Breast epithelium (tissue), 4 donors: ENCODE results near the gene PRDM11. TPM values are rescaled to one million over a fixed set of nuclear protein-coding genes. Genes with fewer than 3 reads are reported as not detected.

Experiments used
- DNase-seq, 2 donors: peaks; one replicate each; pipeline ENCODE4 v3.0.0-alpha.2; 2019; ENCODE audit warnings: low spot score in 2 of 2
- H3K27ac ChIP-seq, 2 donors: fragments of 200-600 bp; sonication (generic) in 1 of 2; one replicate each; pipeline ENCODE4 v1.5.1; 2016 to 2019; ENCODE audit warnings: mild to moderate bottlenecking in 1 of 2
- H3K27me3 ChIP-seq, 2 donors: fragments of 200-600 bp; sonication (generic) in 1 of 2; one replicate each; pipeline versions ENCODE4 v1.5.1 to v1.6.0; 2017 to 2019; ENCODE audit warnings: control low read depth in 1 of 2, mild to moderate bottlenecking in 1 of 2
- H3K36me3 ChIP-seq: fragments of 200-600 bp; one replicate; pipeline ENCODE4 v1.5.1; 2019
- H3K4me1 ChIP-seq, 2 donors: fragments of 200-600 bp; sonication (generic); one replicate each; pipeline ENCODE4 v1.5.1; 2016 to 2019; ENCODE audit warnings: control low read depth in 1 of 2
- H3K4me3 ChIP-seq, 3 donors: fragments of 200-600 bp; sonication (generic); 1 replicate in 2 of 3; 2 replicates in 1 of 3; pipeline ENCODE4 v1.5.1; 2016 to 2019; ENCODE audit warnings: mild to moderate bottlenecking in 3 of 3, moderate library complexity in 2 of 3
- H3K9me3 ChIP-seq, 2 donors: fragments of 200-600 bp; sonication (generic) in 1 of 2; one replicate each; pipeline ENCODE4 v1.5.1; 2016 to 2019; ENCODE audit warnings: control low read depth in 1 of 2
- CTCF ChIP-seq, 3 donors: fragments of 450-650 bp; IDR thresholded peaks; one replicate each; pipeline ENCODE4 v1.5.1; 2016 to 2017; ENCODE audit warnings: antibody characterized with exemption in 3 of 3, mild to moderate bottlenecking in 3 of 3, moderate library complexity in 3 of 3
- POLR2A ChIP-seq: fragments of 450-650 bp; IDR thresholded peaks from one replicate; pipeline ENCODE4 v1.6.1; 2016; ENCODE audit warnings: antibody characterized with exemption, mild to moderate bottlenecking, moderate library complexity
- POLR2AphosphoS5 ChIP-seq, 3 donors: sonication (generic); formaldehyde crosslinking; IDR thresholded peaks; one replicate each; pipeline ENCODE4 v1.6.1; 2017; ENCODE audit warnings: antibody characterized with exemption in 3 of 3
- intact Hi-C: fragments of 100-400 bp; cut with DNase I; formaldehyde crosslinking; loops from one replicate; pipeline ENCODE4 v1.15.1; 2023; ENCODE audit warnings: low total_unique reads
- total RNA-seq, 3 donors: library from RNA; depleted of rRNA; stranded (reverse); fragments of >200 nt; gene quantifications; one replicate each; pipeline ENCODE4 v1.1.0, GENCODE V29; 2016

The PRDM11 gene
- total RNA-seq, 3 donors from 2014 or later, result 6.9 to 10.9 (median 10.8) TPM

DNA sequence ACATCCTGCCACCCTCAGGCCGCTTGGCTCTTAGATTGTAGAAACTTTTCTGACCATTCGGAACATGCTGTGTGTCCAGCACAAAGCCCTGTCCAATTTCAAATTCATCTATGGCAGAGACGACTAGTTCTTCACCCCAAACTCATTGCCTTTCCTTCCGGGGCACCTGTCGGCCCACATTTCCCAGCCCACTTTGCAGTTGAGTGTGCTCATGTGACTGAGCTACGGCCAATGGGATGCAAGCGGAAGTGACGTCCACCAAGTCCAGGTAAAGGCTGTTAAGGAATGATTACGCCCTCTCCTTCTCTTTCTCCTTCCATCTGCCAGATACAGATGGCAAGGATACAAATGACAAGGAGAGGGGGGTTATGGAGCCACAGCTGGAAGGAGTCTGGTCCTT is 107.2 kb downstream of the PRDM11 start:
- Histone ChIP-seq H3K4me3 (no peak overlapping the region), H3K27me3 (no peaks in the 10 kb centered on the region), H3K27ac (no peak overlapping the region), H3K9me3 (no peaks in the 10 kb centered on the region), H3K36me3 (no peaks in the 10 kb centered on the region), H3K4me1 (no peaks in the 10 kb centered on the region)
- intact Hi-C loops, result no loop called here
- TF ChIP-seq POLR2A (no peak), POLR2AphosphoS5 (IDR thresholded peaks at IDR 0.05) (no peak), CTCF (IDR thresholded peaks at IDR 0.05) (no peak)
- no peak for DNase-seq

DNA sequence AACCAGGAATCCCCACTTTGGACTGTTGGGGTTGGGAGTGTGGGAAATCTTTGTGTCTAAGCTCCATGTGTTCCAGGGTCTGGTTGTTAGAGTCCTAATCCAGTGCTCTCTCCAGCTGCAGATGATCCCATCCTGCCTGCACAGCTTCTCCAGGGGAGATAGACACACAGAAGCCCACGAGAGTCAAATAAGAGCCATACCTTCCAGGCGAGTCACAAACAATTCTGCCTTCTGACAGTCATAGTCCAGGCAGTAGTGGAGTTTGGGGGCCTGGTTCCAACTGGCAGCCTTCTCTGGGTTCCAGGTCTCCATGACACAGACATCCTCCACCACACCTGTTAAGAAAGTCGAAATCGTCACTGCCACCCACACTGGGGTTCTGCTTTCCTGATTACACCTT is 107.6 kb downstream of the PRDM11 start:
- H3K27me3 ChIP-seq, result no peaks in the 10 kb centered on the region
- H3K4me3 ChIP-seq, result no peak overlapping the region
- intact Hi-C loops, result no loop called here
- H3K36me3 ChIP-seq, result no peaks in the 10 kb centered on the region
- no peak overlapping the region for H3K27ac ChIP-seq
- no peaks in the 10 kb centered on the region for H3K9me3 ChIP-seq
- TF ChIP-seq CTCF (IDR thresholded peaks at IDR 0.05) (no peak), POLR2A (no peak), POLR2AphosphoS5 (IDR thresholded peaks at IDR 0.05) (no peak)
- DNase-seq, result no peak
- no peaks in the 10 kb centered on the region for H3K4me1 ChIP-seq

DNA sequence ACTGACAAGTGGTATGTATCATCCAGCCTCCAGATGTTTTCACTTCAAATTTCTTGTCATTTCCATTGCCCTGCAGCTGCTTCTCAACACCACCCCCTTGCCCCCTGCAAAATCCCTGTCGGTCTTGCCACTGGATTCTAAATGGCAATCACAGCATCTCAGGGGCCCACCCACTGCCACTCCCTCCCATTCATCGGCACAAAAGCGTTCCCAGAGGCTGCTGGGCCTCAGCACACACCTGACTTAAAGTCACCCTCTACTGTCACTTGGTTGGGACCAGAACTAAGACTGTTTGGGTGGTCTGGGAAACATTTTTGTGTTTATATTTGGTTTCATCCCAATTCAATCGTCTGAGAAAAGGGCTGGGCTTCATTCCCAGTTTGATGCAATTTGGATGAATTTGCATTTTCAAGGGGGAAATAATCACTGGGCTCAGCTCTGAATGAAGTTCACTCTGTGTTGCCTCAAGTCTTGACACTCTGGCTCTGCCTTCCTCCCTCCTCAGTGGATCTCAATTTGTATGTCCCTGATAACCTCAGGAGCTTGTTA is 112.6 kb downstream of the PRDM11 start:
- no peak for DNase-seq
- Histone ChIP-seq H3K27me3 (no peaks in the 10 kb centered on the region), H3K9me3 (no peaks in the 10 kb centered on the region), H3K4me1 (no peaks in the 10 kb centered on the region), H3K27ac (no peak overlapping the region), H3K36me3 (no peaks in the 10 kb centered on the region), H3K4me3 (no peak overlapping the region)
- intact Hi-C loops, result no loop called here
- no peak for TF ChIP-seq POLR2A
- TF ChIP-seq CTCF (IDR thresholded peaks at IDR 0.05), result no peak
- no peak for TF ChIP-seq POLR2AphosphoS5 (IDR thresholded peaks at IDR 0.05)

GRCh38 chr11:45259592-45259991 is 113.2 kb downstream of the PRDM11 start:
- H3K27ac ChIP-seq, result no peak overlapping the region
- no peak for TF ChIP-seq POLR2A
- TF ChIP-seq POLR2AphosphoS5 (IDR thresholded peaks at IDR 0.05), result no peak
- TF ChIP-seq CTCF (IDR thresholded peaks at IDR 0.05), result no peak
- DNase-seq, result no peak

GRCh38 chr11:45260071-45260470 is 113.6 kb downstream of the PRDM11 start:
- Histone ChIP-seq H3K36me3 (no peaks in the 10 kb centered on the region), H3K4me3 (no peak overlapping the region), H3K9me3 (no peaks in the 10 kb centered on the region), H3K27me3 (no peaks in the 10 kb centered on the region), H3K27ac (no peak overlapping the region), H3K4me1 (no peaks in the 10 kb centered on the region)
- intact Hi-C loops, result no loop called here
- DNase-seq, result no peak
- TF ChIP-seq CTCF (IDR thresholded peaks at IDR 0.05), result no peak
- no peak for TF ChIP-seq POLR2AphosphoS5 (IDR thresholded peaks at IDR 0.05)
- TF ChIP-seq POLR2A, result no peak

More at GRCh38 chr11:45259592-45259991, 113.2 kb downstream of the PRDM11 start:
- intact Hi-C loops, result no loop called here
- Histone ChIP-seq H3K4me1 (no peaks in the 10 kb centered on the region), H3K36me3 (no peaks in the 10 kb centered on the region), H3K27me3 (no peaks in the 10 kb centered on the region), H3K4me3 (no peak overlapping the region), H3K9me3 (no peaks in the 10 kb centered on the region)
